PC-3 (cell line): ENCODE data around the gene KLHL30. TPM values are rescaled to one million over a fixed set of nuclear protein-coding genes. Genes with fewer than 3 reads are reported as not detected.

Experiments
- ATAC-seq: fragments of 200-7000 bp; cut with Tn5 transposase; 2 replicates; pipeline ENCODE4 v1.9.1; 2020; ENCODE audit warnings: mild to moderate bottlenecking, moderate library complexity
- BruUV-seq: library from RNA; stranded (reverse); fragments of 400-500 nt; replicated peaks from 2 replicates; lab custom pipeline; 2021; lab: Mats Ljungman, UMichigan
- CTCF ChIA-PET: fragments of 300-600 bp; sonication (Branson Sonifier 250); formaldehyde crosslinking; loops from one replicate; lab custom pipeline; 2022; ENCODE audit warnings: antibody characterized with exemption; lab: Charles Lee
- POLR2A ChIA-PET: fragments of 300-600 bp; sonication (Branson Sonifier 250); formaldehyde crosslinking; loops from one replicate; lab custom pipeline; 2022; ENCODE audit warnings: antibody characterized with exemption; ENCODE audit not compliant: unreplicated experiment; lab: Charles Lee
- DNase-seq: peaks from one replicate; pipeline ENCODE4 v3.0.0-alpha.2; 2015
- H2AFZ ChIP-seq: fragments of 300-600 bp; sonication (generic); 2 replicates; pipeline ENCODE4 v1.6.0; 2016; ENCODE audit warnings: antibody characterized with exemption, low read length
- H3F3A ChIP-seq: fragments of 300-600 bp; sonication (generic); one replicate; pipeline ENCODE4 v1.6.0; 2017; ENCODE audit warnings: antibody characterized with exemption, low read length, control low read depth, mild to moderate bottlenecking; ENCODE audit not compliant: unreplicated experiment
- H3K27ac ChIP-seq: fragments of 300-600 bp; sonication (generic); 2 replicates; pipeline ENCODE4 v1.5.1; 2016; ENCODE audit warnings: mild to moderate bottlenecking, low read length
- H3K27me3 ChIP-seq: fragments of 300-600 bp; sonication (generic); 2 replicates; pipeline ENCODE4 v1.6.1; 2016; ENCODE audit warnings: low read length, mixed read lengths
- H3K36me3 ChIP-seq: fragments of 300-600 bp; sonication (generic); 2 replicates; pipeline ENCODE4 v1.6.1; 2016; ENCODE audit warnings: low read depth, mixed run types, low read length, mixed read lengths
- H3K4me1 ChIP-seq: fragments of 300-600 bp; sonication (generic); 2 replicates; pipeline ENCODE4 v1.5.1; 2016; ENCODE audit warnings: low read length; ENCODE audit not compliant: insufficient read depth
- H3K4me2 ChIP-seq: fragments of 300-600 bp; sonication (generic); 2 replicates; pipeline ENCODE4 v1.6.0; 2016; ENCODE audit warnings: low read length
- H3K4me3 ChIP-seq: fragments of 300-600 bp; sonication (generic); 2 replicates; pipeline ENCODE4 v1.5.1; 2016; ENCODE audit warnings: mild to moderate bottlenecking, low read length, mixed read lengths
- H3K79me2 ChIP-seq: fragments of 300-600 bp; sonication (generic); 2 replicates; pipeline ENCODE4 v1.6.1; 2017; ENCODE audit warnings: low read length, mixed read lengths
- H3K9ac ChIP-seq: fragments of 300-600 bp; sonication (generic); 2 replicates; pipeline ENCODE4 v1.6.0; 2016; ENCODE audit warnings: mild to moderate bottlenecking, low read length
- H3K9me2 ChIP-seq: fragments of 300-600 bp; sonication (generic); replicated peaks from 2 replicates; pipeline ENCODE4 v1.6.1; 2016; ENCODE audit warnings: mixed run types, low read length, mixed read lengths
- H3K9me3 ChIP-seq: fragments of 300-600 bp; sonication (generic); 2 replicates; pipeline ENCODE4 v1.6.1; 2016; ENCODE audit warnings: low read length, mixed read lengths
- H4K20me1 ChIP-seq: fragments of 300-600 bp; sonication (generic); 2 replicates; pipeline ENCODE4 v1.6.1; 2016; ENCODE audit warnings: low read length, mixed read lengths
- CTCF ChIP-seq: fragments of 300-600 bp; sonication (generic); conservative IDR thresholded peaks from 2 replicates; pipeline ENCODE4 v1.5.1; 2017; ENCODE audit warnings: antibody characterized with exemption, low read depth, mild to moderate bottlenecking, low read length
- EZH2 ChIP-seq: fragments of 300-600 bp; sonication (generic); IDR thresholded peaks from one replicate; pipeline ENCODE4 v1.6.1; 2017; ENCODE audit warnings: antibody characterized with exemption, mild to moderate bottlenecking, low read length; ENCODE audit not compliant: unreplicated experiment
- EZH2phosphoT487 ChIP-seq: fragments of 300-600 bp; sonication (generic); IDR thresholded peaks from 2 replicates; pipeline ENCODE4 v1.6.1; 2018; ENCODE audit warnings: mild to moderate bottlenecking, antibody characterized with exemption, low read length, borderline replicate concordance
- intact Hi-C: fragments of 100-400 bp; cut with micrococcal nuclease; formaldehyde crosslinking; loops from 2 replicates; pipeline ENCODE4 v1.9.0; 2023
- total RNA-seq: library from RNA; depleted of rRNA; stranded (reverse); fragments of >200 nt; gene quantifications from 2 replicates; pipeline ENCODE4 v1.2.3, GENCODE V29; 2014

Gene KLHL30
- total RNA-seq, 1 experiment from 2014 or later = not detected

DNA sequence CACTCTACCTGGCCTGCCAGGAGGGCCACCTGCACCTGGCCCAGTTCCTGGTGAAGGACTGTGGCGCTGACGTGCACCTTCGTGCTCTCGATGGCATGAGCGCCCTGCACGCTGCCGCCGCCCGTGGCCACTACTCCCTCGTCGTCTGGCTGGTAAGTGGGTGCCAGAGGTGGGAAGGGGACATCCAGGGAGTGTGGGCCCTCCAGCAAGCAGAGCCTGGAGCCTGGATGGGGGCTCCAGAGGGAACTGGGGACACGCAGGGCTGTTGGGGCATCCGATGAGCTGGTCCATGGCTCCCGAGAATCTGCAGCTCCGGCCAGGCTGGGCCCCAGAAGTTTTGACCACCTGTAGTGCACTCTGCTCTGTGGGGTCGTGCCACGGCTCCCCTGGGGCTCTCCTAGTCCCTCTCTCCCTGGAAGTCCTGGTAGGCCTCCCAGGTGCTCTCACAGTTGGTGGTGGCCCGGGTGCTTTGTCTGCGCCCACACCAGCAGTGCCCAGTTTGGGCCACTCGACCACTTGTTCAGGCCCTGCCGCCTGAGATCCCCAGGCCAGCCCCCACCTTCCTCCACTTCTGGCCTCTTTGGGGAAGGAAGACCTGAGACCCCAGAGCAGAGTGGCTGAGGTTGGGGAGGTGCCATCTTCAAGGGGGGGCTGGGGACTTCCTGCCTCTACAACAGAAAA, 33.6 kb upstream of the KLHL30 start:
- CTCF ChIA-PET = no interaction called here
- Histone ChIP-seq H3K9me2 (no peaks in the 10 kb centered on the region), H3K4me1 (no peaks in the 10 kb centered on the region), H3K79me2 (no peaks in the 10 kb centered on the region), H2AFZ (no peak overlapping the region), H3K9ac (no peak overlapping the region), H3K4me3 (no peak overlapping the region), H3K9me3 (no peaks in the 10 kb centered on the region), H3F3A (no peaks in the 10 kb centered on the region), H3K4me2 (no peak overlapping the region), H3K27ac (no peak overlapping the region), H3K27me3 (no peaks in the 10 kb centered on the region), H4K20me1 (no peaks in the 10 kb centered on the region), H3K36me3 (no peaks in the 10 kb centered on the region)
- TF ChIP-seq EZH2phosphoT487 (no peak), CTCF (no peak), EZH2 (no peak)
- ATAC-seq (no peak), DNase-seq (no peak)
- intact Hi-C loops = no loop called here
- POLR2A ChIA-PET = no interaction called here
- BruUV-seq = no TSS peak

- Histone ChIP-seq H3K4me1 (no peaks in the 10 kb centered on the region), H3K36me3 (no peaks in the 10 kb centered on the region), H3F3A (no peaks in the 10 kb centered on the region), H4K20me1 (no peaks in the 10 kb centered on the region), H2AFZ (no peak overlapping the region), H3K9me3 (no peaks in the 10 kb centered on the region), H3K27me3 (no peaks in the 10 kb centered on the region), H3K9me2 (no peaks in the 10 kb centered on the region), H3K4me2 (no peak overlapping the region), H3K79me2 (no peaks in the 10 kb centered on the region), H3K9ac (no peak overlapping the region), H3K27ac (no peak overlapping the region), H3K4me3 (no peak overlapping the region)
- DNase-seq = no peak
- ChIA-PET POLR2A (no interaction called here), CTCF (no interaction called here)
- TF ChIP-seq EZH2phosphoT487 (no peak), EZH2 (no peak), CTCF (no peak)
- intact Hi-C loops = loop anchor here (2.0 kb wide), 1 partner anchor 45 kb away; the partner anchor contains the start of gene SCLY
- no TSS peak for BruUV-seq
- no peak for ATAC-seq
These were observed 32.7 kb upstream of the KLHL30 start for GRCh38 chr2:238105506-238106338.

- TF ChIP-seq EZH2phosphoT487 (no peak), EZH2 (no peak), CTCF (no peak; the same call in 1 of the 2 replicates)
- Histone ChIP-seq H3K9me2 (no peaks in the 10 kb centered on the region), H3K9me3 (no peaks in the 10 kb centered on the region), H3K36me3 (no peaks in the 10 kb centered on the region), H4K20me1 (no peaks in the 10 kb centered on the region), H3K79me2 (no peaks in the 10 kb centered on the region), H3K9ac (no peak overlapping the region), H3K4me3 (no peak overlapping the region), H2AFZ (no peak overlapping the region), H3K4me2 (no peak overlapping the region), H3K27me3 (no peaks in the 10 kb centered on the region), H3F3A (no peaks in the 10 kb centered on the region), H3K4me1 (no peaks in the 10 kb centered on the region), H3K27ac (no peak overlapping the region)
- peak; percentile 8; the same call in 1 of the 2 replicates for ATAC-seq
- POLR2A ChIA-PET = no interaction called here
- no peak for DNase-seq
- CTCF ChIA-PET = no interaction called here
- intact Hi-C loops = loop anchor here (2.0 kb wide), 1 partner anchor 46 kb away; the partner anchor contains the start of gene SCLY
- BruUV-seq = no TSS peak
These were observed 32.1 kb upstream of the KLHL30 start for GRCh38 chr2:238106339-238106697.
